HG03280 (cell line): Measurements from ENCODE around the gene SEMA3C.

Experiments
- ATAC-seq: cut with Tn5 transposase; IDR thresholded peaks from one replicate; pipeline ENCODE4 v1.9.1; 2021; ENCODE audit warnings: mild to moderate bottlenecking, moderate library complexity; ENCODE audit not compliant: unreplicated experiment

SEMA3C gene

DNA sequence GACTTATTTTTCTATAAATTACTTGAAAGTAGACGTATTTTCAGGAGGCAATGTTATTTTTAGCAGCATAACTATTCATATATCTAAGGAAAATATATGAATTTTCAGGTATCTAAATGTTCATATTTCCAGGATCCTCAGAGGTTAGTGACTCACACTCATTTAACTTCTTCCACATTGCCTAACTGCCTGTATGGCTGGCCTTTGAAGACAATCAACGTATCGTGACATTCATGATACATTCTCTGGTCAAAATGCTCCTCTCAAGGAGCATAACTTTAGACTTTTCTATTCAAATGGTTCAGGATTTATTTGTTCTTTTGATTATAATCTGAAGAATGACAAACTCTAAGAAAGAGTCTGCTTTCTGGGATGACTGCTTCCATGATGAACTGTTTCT is 89.3 kb downstream of the SEMA3C start:
- ATAC-seq: no peak

GRCh38 chr7:80827239-80827633 is 91.6 kb downstream of the SEMA3C start:
- ATAC-seq: no peak

GRCh38 chr7:80826520-80827238 is 92.2 kb downstream of the SEMA3C start:
- no peak for ATAC-seq

- ATAC-seq: no peak
These were observed 93.4 kb downstream of the SEMA3C start for GRCh38 chr7:80825499-80825898.

DNA sequence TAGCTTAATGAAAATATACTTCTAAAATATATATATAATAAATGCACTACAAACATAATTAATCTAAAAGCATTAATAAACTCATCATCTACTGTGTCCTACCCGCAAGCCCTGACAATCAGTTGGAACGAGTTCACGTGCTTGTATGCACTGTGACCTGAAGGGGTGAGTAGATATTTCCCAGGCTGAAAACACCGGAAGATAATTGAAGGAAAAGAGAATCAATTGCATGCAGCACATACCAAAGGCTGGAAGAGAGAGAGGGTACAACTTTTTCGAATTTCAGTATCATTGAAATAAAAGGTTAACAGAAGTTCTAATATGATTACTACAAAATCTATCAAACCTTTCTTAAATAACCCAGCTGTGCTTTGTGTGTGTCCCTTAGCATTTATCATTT is 94.6 kb downstream of the SEMA3C start:
- ATAC-seq: no peak

GRCh38 chr7:80823057-80823456 is 95.8 kb downstream of the SEMA3C start:
- ATAC-seq: no peak

GRCh38 chr7:80821771-80822319 is 97.0 kb downstream of the SEMA3C start:
- no peak for ATAC-seq

DNA sequence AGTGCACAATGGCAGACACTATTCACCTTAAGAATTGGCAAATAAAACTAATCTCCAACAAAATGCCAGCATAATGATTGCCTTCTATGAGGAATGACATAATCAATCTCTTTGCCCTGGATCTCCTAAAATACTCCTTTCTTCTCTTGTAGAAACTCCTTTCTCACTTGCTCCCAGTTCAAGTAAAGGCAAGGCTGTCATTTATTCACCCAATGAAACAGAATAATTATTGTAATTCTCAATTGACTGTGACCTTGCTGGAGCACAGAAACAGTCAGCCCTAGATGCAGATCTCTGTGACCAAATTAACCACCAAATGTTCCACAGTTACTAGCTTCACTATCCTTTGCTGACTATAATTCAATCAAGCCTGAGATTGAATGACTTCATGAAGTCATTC is 99.3 kb downstream of the SEMA3C start:
- ATAC-seq: no peak

DNA sequence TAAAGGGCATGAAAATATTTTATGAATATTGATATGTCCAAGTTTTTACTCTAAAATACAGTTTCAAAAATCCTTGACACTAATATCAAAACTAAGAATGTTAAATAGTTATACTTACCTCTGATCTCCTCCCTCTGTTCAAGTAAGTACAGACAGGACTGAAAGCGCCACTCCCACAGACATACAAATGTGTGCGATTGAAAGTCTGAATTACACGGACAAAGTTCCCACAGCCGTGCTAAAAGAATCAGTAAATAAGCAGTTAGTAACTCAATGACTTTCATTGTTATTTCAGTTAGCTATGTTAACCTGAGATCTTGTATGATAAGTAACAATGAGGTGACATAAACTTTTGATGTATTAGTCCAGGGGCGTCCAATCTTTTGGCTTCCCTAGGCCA is 100.7 kb downstream of the SEMA3C start:
- ATAC-seq: no peak

DNA sequence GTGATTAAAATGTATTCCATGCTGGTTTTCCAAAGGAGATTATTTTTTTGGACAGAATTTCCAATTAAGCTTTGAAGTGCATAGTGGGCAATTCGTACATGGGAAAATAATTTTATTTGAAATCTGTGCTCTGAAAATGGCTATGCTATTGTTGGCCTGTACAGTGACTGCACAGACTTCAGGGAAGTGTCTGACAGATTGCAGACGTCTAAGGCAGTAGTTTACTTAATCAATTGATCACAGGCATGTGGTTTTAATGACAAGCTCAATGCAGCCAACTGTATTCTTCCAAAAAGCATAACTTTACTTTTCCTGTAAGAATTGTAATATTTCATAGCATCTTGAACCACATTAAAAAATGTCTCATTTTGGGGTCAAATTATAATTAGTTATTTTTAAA is 102.0 kb downstream of the SEMA3C start:
- ATAC-seq: no peak

- no peak for ATAC-seq
These were observed 103.1 kb downstream of the SEMA3C start for GRCh38 chr7:80815733-80816132.

GRCh38 chr7:80809545-80809944 is 109.3 kb downstream of the SEMA3C start:
- no peak for ATAC-seq

- ATAC-seq: no peak
These were observed 111.5 kb downstream of the SEMA3C start for GRCh38 chr7:80807166-80807900.

DNA sequence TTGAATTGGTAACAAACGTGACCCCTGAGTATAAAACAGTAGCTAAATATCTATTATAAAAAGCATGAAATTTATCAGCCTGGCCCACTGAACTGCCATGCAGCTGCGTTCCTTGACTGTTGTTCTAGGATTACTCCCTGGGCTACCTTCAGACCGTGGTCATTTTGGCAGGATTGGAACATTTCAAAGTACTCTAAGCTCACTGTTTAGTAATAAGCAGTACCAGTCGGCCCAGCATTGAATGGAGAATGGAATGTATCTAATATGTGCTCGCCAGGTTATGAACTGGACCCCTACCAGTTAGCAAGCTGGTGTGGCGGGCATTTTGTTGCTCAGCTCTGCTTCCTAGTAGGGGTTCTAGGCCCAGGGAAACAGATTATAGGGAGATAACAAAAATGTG is 112.2 kb downstream of the SEMA3C start:
- ATAC-seq: no peak

DNA sequence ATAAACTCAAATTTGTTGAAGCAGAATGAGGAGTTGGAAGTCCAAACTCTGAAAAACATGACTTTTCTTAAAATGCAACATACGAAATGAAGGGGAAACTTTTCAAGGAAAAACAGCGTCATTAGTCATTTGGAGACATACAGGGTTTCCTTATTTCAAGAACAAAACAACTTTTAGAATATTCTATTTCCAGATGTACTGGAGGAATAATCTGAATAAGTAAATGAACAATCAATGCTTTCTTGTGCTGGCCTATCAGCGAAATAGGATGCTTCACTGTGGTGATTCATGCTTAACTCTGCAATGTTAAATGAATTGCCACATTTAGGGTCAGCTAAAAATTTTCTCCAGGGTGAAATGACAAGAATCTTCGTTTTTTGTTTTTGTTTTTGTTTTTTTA is 114.3 kb downstream of the SEMA3C start:
- no peak for ATAC-seq

DNA sequence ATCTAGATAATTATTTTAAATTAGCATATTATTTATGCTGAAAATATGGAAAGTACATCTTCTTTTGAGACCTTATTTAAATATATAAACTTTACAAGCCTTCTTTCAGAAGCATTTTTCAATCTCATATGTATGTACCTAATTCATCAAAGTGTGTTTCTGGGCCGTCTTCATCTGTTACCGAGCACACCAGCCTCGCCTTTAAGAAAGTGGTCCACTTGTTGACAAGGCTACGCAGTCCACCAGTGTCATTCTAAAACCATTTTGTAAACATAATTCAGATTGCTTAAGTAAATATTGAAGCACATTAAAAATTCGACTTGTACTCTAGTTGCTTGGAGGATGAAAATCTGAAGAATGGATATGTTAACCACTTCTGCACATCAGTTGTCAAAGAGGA is 116.3 kb downstream of the SEMA3C start:
- no peak for ATAC-seq

DNA sequence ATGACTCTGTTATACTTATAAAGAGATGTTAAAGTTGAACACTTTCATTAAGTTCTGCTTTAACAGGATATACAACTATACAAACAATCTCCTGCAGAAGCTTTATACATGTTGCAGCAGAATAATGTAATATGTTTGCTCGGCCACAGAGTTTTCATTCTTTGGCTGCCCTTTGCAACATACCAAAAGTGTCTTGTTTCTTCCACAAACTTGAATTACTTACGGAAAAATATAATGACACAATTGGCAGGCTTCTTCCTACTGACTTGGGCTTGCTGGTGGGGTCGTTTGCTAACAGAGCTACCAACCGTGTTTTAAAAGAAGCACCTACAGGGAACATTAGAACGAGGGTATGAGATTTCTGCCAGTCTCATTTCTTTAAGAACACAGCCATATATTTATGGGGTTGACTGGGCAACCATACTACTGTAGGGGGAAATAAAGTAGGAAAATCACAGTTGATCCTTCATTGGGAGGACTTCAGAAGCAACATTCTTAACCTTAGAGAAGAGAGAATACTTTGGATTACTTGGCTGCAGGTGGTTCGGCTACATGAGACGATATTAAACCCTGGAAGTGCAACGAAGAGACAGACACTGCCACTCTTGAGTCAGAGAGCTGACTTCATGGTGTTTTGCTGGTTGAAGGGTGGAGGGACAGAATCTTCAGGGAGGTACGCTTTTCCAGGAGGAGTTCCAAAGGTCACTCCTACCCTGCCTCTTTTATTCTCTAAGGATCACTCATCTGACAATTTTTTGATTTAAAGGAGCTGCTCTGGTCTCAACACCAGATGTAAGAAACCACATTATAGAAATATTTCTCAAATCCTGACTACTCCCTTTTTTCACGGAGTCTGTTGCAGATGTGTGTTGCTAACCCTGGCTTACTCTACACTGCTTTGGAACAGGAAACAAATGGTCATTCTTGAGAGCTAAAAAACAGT is 123.9 kb downstream of the SEMA3C start:
- ATAC-seq: no peak

- no peak for ATAC-seq
These were observed 127.3 kb downstream of the SEMA3C start for GRCh38 chr7:80791509-80791929.

DNA sequence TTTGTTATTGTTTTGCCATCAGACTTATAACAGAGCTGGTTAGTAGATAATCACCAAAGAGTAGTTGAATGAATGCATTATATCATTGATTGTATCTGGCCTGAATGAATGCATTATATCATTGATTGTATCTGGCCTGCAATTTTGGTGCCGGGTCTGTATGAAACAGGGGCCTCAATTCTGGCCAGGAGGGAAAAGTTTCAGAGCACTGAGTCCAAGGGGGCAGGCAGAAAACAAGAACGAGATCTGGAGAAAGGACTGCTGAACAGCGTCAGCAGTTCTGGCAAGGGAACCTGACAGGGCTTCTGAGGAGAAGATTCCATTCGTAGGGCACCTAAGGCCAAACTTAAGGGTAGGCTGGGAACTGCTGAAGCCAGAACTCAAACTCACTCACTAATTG is 128.0 kb downstream of the SEMA3C start:
- no peak for ATAC-seq

GRCh38 chr7:80787721-80788120 is 131.1 kb downstream of the SEMA3C start:
- ATAC-seq: no peak

GRCh38 chr7:80785961-80786536 is 132.8 kb downstream of the SEMA3C start:
- ATAC-seq: no peak
